ENCODE results near the gene C1orf105. TPM values are rescaled to one million over a fixed set of nuclear protein-coding genes. Genes with fewer than 3 reads are reported as not detected.

Gene C1orf105
- total RNA-seq, 6 donors from 2014 or later: not detected

GRCh38 chr1:172512591-172512990 is 92.1 kb downstream of the C1orf105 start:
- no peaks in the 10 kb centered on the region for H3K4me1 ChIP-seq
- H3K27me3 ChIP-seq: no peaks in the 10 kb centered on the region
- H3K36me3 ChIP-seq: no peaks in the 10 kb centered on the region
- no peak for DNase-seq
- ATAC-seq (ENCODE audit: low FRiP score in 2 of 2): no peak
- H3K4me3 ChIP-seq: no peak overlapping the region
- TF ChIP-seq EP300 (IDR thresholded peaks at IDR 0.05): no peak
- no peak for TF ChIP-seq CTCF (IDR thresholded peaks at IDR 0.05)
- TF ChIP-seq POLR2A (IDR thresholded peaks at IDR 0.05): no peak
- TF ChIP-seq POLR2AphosphoS5 (IDR thresholded peaks at IDR 0.05): no peak
- no peaks in the 10 kb centered on the region for H3K9me3 ChIP-seq
- no peak overlapping the region for H3K27ac ChIP-seq

- Histone ChIP-seq H3K4me3 (no peak overlapping the region), H3K9me3 (no peaks in the 10 kb centered on the region), H3K36me3 (no peaks in the 10 kb centered on the region), H3K27ac (no peak overlapping the region), H3K27me3 (no peaks in the 10 kb centered on the region), H3K4me1 (no peaks in the 10 kb centered on the region)
- ATAC-seq (ENCODE audit: low FRiP score in 2 of 2) (no peak), DNase-seq (no peak)
- no peak for TF ChIP-seq POLR2AphosphoS5 (IDR thresholded peaks at IDR 0.05)
Observed at GRCh38 chr1:172513479-172513878, 93.0 kb downstream of the C1orf105 start.

GRCh38 chr1:172514108-172514507 is 93.6 kb downstream of the C1orf105 start:
- DNase-seq: no peak
- no peaks in the 10 kb centered on the region for H3K27me3 ChIP-seq
- no peaks in the 10 kb centered on the region for H3K9me3 ChIP-seq
- H3K4me1 ChIP-seq: no peaks in the 10 kb centered on the region
- H3K36me3 ChIP-seq: no peaks in the 10 kb centered on the region
- H3K27ac ChIP-seq: no peak overlapping the region
- H3K4me3 ChIP-seq: no peak overlapping the region
- TF ChIP-seq POLR2AphosphoS5 (IDR thresholded peaks at IDR 0.05) (no peak), POLR2A (IDR thresholded peaks at IDR 0.05) (no peak), EP300 (IDR thresholded peaks at IDR 0.05) (no peak), CTCF (IDR thresholded peaks at IDR 0.05) (no peak)
- ATAC-seq (ENCODE audit: low FRiP score in 2 of 2): no peak
- 89 to 92% methylated on average over 3 of the region's 3 CpGs for WGBS, 2 donors

GRCh38 chr1:172515436-172515835 is 95.0 kb downstream of the C1orf105 start:
- no peak overlapping the region for H3K27ac ChIP-seq
- H3K4me3 ChIP-seq: no peak overlapping the region
- H3K4me1 ChIP-seq: no peaks in the 10 kb centered on the region
- TF ChIP-seq CTCF (IDR thresholded peaks at IDR 0.05) (no peak), EP300 (IDR thresholded peaks at IDR 0.05) (no peak), POLR2AphosphoS5 (IDR thresholded peaks at IDR 0.05) (no peak), POLR2A (IDR thresholded peaks at IDR 0.05) (no peak)
- DNase-seq (no peak), ATAC-seq (ENCODE audit: low FRiP score in 2 of 2) (no peak)
- H3K36me3 ChIP-seq: no peaks in the 10 kb centered on the region
- H3K27me3 ChIP-seq: no peaks in the 10 kb centered on the region
- no peaks in the 10 kb centered on the region for H3K9me3 ChIP-seq

GRCh38 chr1:172515927-172516326 is 95.4 kb downstream of the C1orf105 start:
- WGBS, 2 donors: 32 to 39% methylated on average over 1 of the region's 1 CpG
- ATAC-seq (ENCODE audit: low FRiP score in 2 of 2): peak in 1 of 2 donors; percentile 41
- no peaks in the 10 kb centered on the region for H3K9me3 ChIP-seq

More at GRCh38 chr1:172515927-172516326, 95.4 kb downstream of the C1orf105 start:
- H3K27ac ChIP-seq: no peak overlapping the region
- no peak overlapping the region for H3K4me3 ChIP-seq
- H3K27me3 ChIP-seq: no peaks in the 10 kb centered on the region
- TF ChIP-seq EP300 (IDR thresholded peaks at IDR 0.05): no peak
- no peak for TF ChIP-seq CTCF (IDR thresholded peaks at IDR 0.05)
- TF ChIP-seq POLR2AphosphoS5 (IDR thresholded peaks at IDR 0.05): no peak
- no peak for TF ChIP-seq POLR2A (IDR thresholded peaks at IDR 0.05)
- H3K4me1 ChIP-seq: no peaks in the 10 kb centered on the region
- H3K36me3 ChIP-seq: no peaks in the 10 kb centered on the region
- DNase-seq: no peak

All from upper lobe of left lung (tissue), 6 donors.